ENCODE data around the gene KMT5C. TPM values are rescaled to one million over a fixed set of nuclear protein-coding genes. Genes with fewer than 3 reads are reported as not detected.

KMT5C gene
- total and polyA plus RNA-seq, 2 donors (not counting 1 experiment from before 2014, with no cell fraction given): 22.2 to 23.6 TPM

DNA sequence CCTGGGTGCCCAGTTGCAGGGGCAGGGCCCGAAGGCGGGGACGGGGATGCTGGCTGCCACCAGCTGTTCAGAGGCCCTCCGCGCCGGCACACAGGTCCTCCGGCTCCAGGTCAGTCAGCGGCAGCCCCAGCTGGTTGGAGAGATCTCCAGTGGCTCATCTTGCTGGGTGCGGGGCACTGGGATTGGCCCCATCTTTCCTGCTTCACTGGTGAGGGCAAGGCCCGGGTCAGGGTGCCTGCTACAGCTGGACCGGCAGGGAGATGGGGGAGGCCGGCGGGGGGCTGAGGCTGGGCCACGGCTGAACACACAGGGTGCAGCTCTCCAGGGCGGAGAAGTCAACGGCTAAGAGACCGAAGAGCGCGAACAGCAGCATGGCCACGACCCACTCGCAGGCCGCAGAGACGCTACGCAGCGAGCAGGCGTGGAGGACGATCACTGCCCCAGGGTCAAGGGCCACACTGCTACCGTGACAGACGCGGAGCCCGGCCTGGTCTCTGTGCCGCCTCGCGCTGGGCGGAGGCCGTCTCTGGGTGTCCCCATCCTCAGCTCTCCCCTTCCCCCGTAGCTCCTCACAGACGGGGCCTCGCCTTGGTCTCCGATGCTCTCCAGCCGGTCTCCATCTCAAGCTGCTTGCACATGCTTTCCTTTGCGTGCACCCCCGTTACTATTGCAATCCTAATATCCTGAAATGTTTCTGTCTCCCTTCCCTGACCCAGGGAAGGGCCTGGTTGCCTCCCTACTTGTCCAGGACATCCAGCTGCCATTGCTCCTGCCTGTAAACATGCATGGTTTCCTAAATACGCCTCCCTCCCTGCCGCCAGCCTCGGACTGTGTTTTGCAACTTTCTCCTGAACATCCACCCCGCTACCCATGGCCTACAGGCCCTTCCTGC, 26.8 kb upstream of the KMT5C start:
- ChIA-PET POLR2A (no interaction called here), CTCF (interaction anchor here (0.7 kb wide), 1 partner anchor 11 kb away, joined by 3 read pairs; no protein-coding TSS in a partner anchor)
- no peak overlapping the region for H3K4me2 ChIP-seq (replicated peaks; ENCODE audit: low read depth, low read length, poor library complexity, severe bottlenecking)
- no peak overlapping the region for H3K4me3 ChIP-seq (ENCODE audit: control extremely low read depth in 1 of 5, extremely low read depth in 1 of 5, insufficient read depth in 1 of 5, low read depth in 2 of 5, low read length in 4 of 5)
- H3K27ac ChIP-seq (ENCODE audit: low read length in 2 of 2): no peak overlapping the region
- no peak overlapping the region for H3K4me3 Mint-ChIP-seq
- no peaks in the 10 kb centered on the region for H3K27me3 ChIP-seq (replicated peaks in 1 of 4; ENCODE audit: control extremely low read depth in 1 of 4, control insufficient read depth in 3 of 4, insufficient read depth in 4 of 4, low read length in 3 of 4)
- peaks cover 0 to 8% (median 0%) of the 10 kb centered on the region in 3 donors for H3K9me3 ChIP-seq (ENCODE audit: control extremely low read depth in 1 of 3, control insufficient read depth in 2 of 3, insufficient read depth in 1 of 3, low read length in 2 of 3)
- WGBS (ENCODE audit: insufficient coverage): 97% methylated on average over 47 of the region's 47 CpGs
- no peaks in the 10 kb centered on the region for H3K4me1 ChIP-seq (ENCODE audit: control insufficient read depth in 2 of 2, insufficient read depth in 2 of 2, low read length in 2 of 2)
- ATAC-seq (ENCODE audit: low read depth) (no peak), DNase-seq (no peak)
- no peak overlapping the region for H3K9ac ChIP-seq (ENCODE audit: low read length)
- H3K79me2 ChIP-seq (ENCODE audit: control insufficient read depth, insufficient read depth, low read length): no peaks in the 10 kb centered on the region
- no peak for TF ChIP-seq EZH2 (IDR thresholded peaks at IDR 0.05; ENCODE audit: borderline replicate concordance, insufficient read depth, low read depth, low read length, poor library complexity, severe bottlenecking)
- TF ChIP-seq, protein P1, sequence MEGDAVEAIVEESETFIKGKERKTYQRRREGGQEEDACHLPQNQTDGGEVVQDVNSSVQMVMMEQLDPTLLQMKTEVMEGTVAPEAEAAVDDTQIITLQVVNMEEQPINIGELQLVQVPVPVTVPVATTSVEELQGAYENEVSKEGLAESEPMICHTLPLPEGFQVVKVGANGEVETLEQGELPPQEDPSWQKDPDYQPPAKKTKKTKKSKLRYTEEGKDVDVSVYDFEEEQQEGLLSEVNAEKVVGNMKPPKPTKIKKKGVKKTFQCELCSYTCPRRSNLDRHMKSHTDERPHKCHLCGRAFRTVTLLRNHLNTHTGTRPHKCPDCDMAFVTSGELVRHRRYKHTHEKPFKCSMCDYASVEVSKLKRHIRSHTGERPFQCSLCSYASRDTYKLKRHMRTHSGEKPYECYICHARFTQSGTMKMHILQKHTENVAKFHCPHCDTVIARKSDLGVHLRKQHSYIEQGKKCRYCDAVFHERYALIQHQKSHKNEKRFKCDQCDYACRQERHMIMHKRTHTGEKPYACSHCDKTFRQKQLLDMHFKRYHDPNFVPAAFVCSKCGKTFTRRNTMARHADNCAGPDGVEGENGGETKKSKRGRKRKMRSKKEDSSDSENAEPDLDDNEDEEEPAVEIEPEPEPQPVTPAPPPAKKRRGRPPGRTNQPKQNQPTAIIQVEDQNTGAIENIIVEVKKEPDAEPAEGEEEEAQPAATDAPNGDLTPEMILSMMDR (IDR thresholded peaks at IDR 0.05): no peak
- H3K4me1 Mint-ChIP-seq: no peaks in the 10 kb centered on the region
- intact Hi-C loops (cut with micrococcal nuclease): no loop called here
- no peaks in the 10 kb centered on the region for H3K9me3 Mint-ChIP-seq (ENCODE audit: insufficient read depth)
- no peak overlapping the region for H3K27ac Mint-ChIP-seq
- H4K20me1 ChIP-seq (ENCODE audit: control insufficient read depth, insufficient read depth, low read length, poor library complexity, severe bottlenecking): no peaks in the 10 kb centered on the region
- no peaks in the 10 kb centered on the region for H3K27me3 Mint-ChIP-seq
- H2AFZ ChIP-seq (ENCODE audit: insufficient read depth, low read depth, low read length, poor library complexity, severe bottlenecking): no peak overlapping the region
- H3K36me3 ChIP-seq (replicated peaks in 1 of 2; ENCODE audit: control extremely low read depth in 1 of 2, control insufficient read depth in 1 of 2, extremely low read depth in 1 of 2, insufficient read depth in 2 of 2, low read length in 1 of 2): no peaks in the 10 kb centered on the region

GRCh38 chr19:55314396-55314795, 25.3 kb upstream of the KMT5C start:
- Histone ChIP-seq H3K79me2 (ENCODE audit: control insufficient read depth, insufficient read depth, low read length) (no peaks in the 10 kb centered on the region), H3K4me3 (ENCODE audit: control extremely low read depth in 1 of 5, extremely low read depth in 1 of 5, insufficient read depth in 1 of 5, low read depth in 2 of 5, low read length in 4 of 5) (no peak overlapping the region), H3K4me1 (ENCODE audit: control insufficient read depth in 2 of 2, insufficient read depth in 2 of 2, low read length in 2 of 2) (no peaks in the 10 kb centered on the region), H2AFZ (ENCODE audit: insufficient read depth, low read depth, low read length, poor library complexity, severe bottlenecking) (no peak overlapping the region), H3K36me3 (replicated peaks in 1 of 2; ENCODE audit: control extremely low read depth in 1 of 2, control insufficient read depth in 1 of 2, extremely low read depth in 1 of 2, insufficient read depth in 2 of 2, low read length in 1 of 2) (no peaks in the 10 kb centered on the region), H3K27ac (ENCODE audit: low read length in 2 of 2) (no peak overlapping the region), H3K9ac (ENCODE audit: low read length) (no peak overlapping the region), H3K4me2 (replicated peaks; ENCODE audit: low read depth, low read length, poor library complexity, severe bottlenecking) (no peak overlapping the region), H4K20me1 (ENCODE audit: control insufficient read depth, insufficient read depth, low read length, poor library complexity, severe bottlenecking) (no peaks in the 10 kb centered on the region), H3K9me3 (ENCODE audit: control extremely low read depth in 1 of 3, control insufficient read depth in 2 of 3, insufficient read depth in 1 of 3, low read length in 2 of 3) (peaks cover 0 to 4% (median 0%) of the 10 kb centered on the region in 3 donors), H3K27me3 (replicated peaks in 1 of 4; ENCODE audit: control extremely low read depth in 1 of 4, control insufficient read depth in 3 of 4, insufficient read depth in 4 of 4, low read length in 3 of 4) (no peaks in the 10 kb centered on the region)
- no peak overlapping the region for H3K4me3 Mint-ChIP-seq
- intact Hi-C loops (cut with micrococcal nuclease): no loop called here
- no peaks in the 10 kb centered on the region for H3K9me3 Mint-ChIP-seq (ENCODE audit: insufficient read depth)
- H3K4me1 Mint-ChIP-seq: no peaks in the 10 kb centered on the region
- WGBS (ENCODE audit: insufficient coverage): 95% methylated on average over 8 of the region's 8 CpGs
- no peak overlapping the region for H3K27ac Mint-ChIP-seq
- DNase-seq (no peak), ATAC-seq (ENCODE audit: low read depth) (no peak)
- no peak for TF ChIP-seq EZH2 (IDR thresholded peaks at IDR 0.05; ENCODE audit: borderline replicate concordance, insufficient read depth, low read depth, low read length, poor library complexity, severe bottlenecking)
- TF ChIP-seq, protein P1 (IDR thresholded peaks at IDR 0.05): no peak
- no peaks in the 10 kb centered on the region for H3K27me3 Mint-ChIP-seq
- CTCF ChIA-PET: no interaction called here
- POLR2A ChIA-PET: no interaction called here

Measured in B cell (primary cell).